SK-N-SH (cell line): Measurements from ENCODE around the gene MLXIP.

Experiments used
- FOSL2 ChIP-seq: IDR thresholded peaks from 2 replicates; pipeline ENCODE4 v1.4.0; 2012; ENCODE audit warnings: low read depth, mild to moderate bottlenecking, moderate library complexity, borderline replicate concordance
- GABPA ChIP-seq: IDR thresholded peaks from 2 replicates; pipeline ENCODE4 v1.4.0; 2012; ENCODE audit warnings: low read depth, mild to moderate bottlenecking
- JUND ChIP-seq: IDR thresholded peaks from 2 replicates; pipeline ENCODE4 v1.4.0; 2012
- POLR2AphosphoS5 ChIP-seq: IDR thresholded peaks from 2 replicates; pipeline ENCODE4 v1.6.1; 2012; ENCODE audit warnings: low read depth, low read length
- RAD21 ChIP-seq: IDR thresholded peaks from 2 replicates; pipeline ENCODE4 v1.6.1; 2012; ENCODE audit warnings: mild to moderate bottlenecking, low read length
- TAF1 ChIP-seq: IDR thresholded peaks from 2 replicates; pipeline ENCODE4 v1.6.1; 2012; ENCODE audit warnings: low read depth, mild to moderate bottlenecking, low read length, moderate library complexity, borderline replicate concordance
- TCF12 ChIP-seq: IDR thresholded peaks from 2 replicates; pipeline ENCODE4 v1.4.0; 2012
- TF ChIP-seq, protein P1 (sequence below): IDR thresholded peaks from 2 replicates; pipeline ENCODE4 v1.6.1; 2012; ENCODE audit warnings: mild to moderate bottlenecking, low read depth, low read length, moderate library complexity
- TF ChIP-seq, protein P2 (sequence below): fragments of 200-600 bp; sonication (generic); IDR thresholded peaks from 2 replicates; pipeline ENCODE4 v1.6.1; 2017; ENCODE audit warnings: antibody characterized with exemption, mild to moderate bottlenecking, moderate library complexity
- TF ChIP-seq, protein P3 (sequence below): IDR thresholded peaks from 2 replicates; pipeline ENCODE4 v1.4.0; 2012; ENCODE audit warnings: low read depth, borderline replicate concordance
- TF ChIP-seq, protein P4 (sequence below): fragments of 150-350 bp; IDR thresholded peaks from 2 replicates; pipeline ENCODE4 v1.6.1; 2017; ENCODE audit warnings: antibody characterized with exemption, low read length, low read depth, borderline replicate concordance
- TF ChIP-seq, protein P5 (sequence below): IDR thresholded peaks from 2 replicates; pipeline ENCODE4 v1.4.0; 2012; ENCODE audit warnings: low read depth

DNA sequence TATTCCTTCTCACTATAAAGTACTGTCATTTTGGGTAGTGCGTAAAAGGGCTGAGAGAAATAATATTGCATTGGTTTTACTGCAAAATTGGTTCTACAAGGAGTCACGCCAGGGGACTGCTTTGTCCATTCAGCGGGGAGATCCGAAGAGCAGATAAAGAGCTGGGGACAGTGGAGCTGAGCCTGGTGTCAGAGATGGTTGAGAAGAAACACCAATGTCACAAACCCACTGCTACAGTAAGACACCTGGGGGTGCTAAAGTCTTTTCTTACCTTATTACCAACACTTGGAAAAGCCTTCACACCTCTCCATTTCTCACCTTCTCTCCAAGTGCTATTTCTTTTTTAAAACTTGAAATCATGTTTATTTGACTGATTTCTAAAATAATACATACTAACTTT lies 81.3 kb downstream of the MLXIP start:
- TF ChIP-seq, protein P1, sequence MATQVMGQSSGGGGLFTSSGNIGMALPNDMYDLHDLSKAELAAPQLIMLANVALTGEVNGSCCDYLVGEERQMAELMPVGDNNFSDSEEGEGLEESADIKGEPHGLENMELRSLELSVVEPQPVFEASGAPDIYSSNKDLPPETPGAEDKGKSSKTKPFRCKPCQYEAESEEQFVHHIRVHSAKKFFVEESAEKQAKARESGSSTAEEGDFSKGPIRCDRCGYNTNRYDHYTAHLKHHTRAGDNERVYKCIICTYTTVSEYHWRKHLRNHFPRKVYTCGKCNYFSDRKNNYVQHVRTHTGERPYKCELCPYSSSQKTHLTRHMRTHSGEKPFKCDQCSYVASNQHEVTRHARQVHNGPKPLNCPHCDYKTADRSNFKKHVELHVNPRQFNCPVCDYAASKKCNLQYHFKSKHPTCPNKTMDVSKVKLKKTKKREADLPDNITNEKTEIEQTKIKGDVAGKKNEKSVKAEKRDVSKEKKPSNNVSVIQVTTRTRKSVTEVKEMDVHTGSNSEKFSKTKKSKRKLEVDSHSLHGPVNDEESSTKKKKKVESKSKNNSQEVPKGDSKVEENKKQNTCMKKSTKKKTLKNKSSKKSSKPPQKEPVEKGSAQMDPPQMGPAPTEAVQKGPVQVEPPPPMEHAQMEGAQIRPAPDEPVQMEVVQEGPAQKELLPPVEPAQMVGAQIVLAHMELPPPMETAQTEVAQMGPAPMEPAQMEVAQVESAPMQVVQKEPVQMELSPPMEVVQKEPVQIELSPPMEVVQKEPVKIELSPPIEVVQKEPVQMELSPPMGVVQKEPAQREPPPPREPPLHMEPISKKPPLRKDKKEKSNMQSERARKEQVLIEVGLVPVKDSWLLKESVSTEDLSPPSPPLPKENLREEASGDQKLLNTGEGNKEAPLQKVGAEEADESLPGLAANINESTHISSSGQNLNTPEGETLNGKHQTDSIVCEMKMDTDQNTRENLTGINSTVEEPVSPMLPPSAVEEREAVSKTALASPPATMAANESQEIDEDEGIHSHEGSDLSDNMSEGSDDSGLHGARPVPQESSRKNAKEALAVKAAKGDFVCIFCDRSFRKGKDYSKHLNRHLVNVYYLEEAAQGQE: no peak
- no peak for TF ChIP-seq POLR2AphosphoS5
- TF ChIP-seq, protein P2, sequence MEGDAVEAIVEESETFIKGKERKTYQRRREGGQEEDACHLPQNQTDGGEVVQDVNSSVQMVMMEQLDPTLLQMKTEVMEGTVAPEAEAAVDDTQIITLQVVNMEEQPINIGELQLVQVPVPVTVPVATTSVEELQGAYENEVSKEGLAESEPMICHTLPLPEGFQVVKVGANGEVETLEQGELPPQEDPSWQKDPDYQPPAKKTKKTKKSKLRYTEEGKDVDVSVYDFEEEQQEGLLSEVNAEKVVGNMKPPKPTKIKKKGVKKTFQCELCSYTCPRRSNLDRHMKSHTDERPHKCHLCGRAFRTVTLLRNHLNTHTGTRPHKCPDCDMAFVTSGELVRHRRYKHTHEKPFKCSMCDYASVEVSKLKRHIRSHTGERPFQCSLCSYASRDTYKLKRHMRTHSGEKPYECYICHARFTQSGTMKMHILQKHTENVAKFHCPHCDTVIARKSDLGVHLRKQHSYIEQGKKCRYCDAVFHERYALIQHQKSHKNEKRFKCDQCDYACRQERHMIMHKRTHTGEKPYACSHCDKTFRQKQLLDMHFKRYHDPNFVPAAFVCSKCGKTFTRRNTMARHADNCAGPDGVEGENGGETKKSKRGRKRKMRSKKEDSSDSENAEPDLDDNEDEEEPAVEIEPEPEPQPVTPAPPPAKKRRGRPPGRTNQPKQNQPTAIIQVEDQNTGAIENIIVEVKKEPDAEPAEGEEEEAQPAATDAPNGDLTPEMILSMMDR: no peak
- peak; percentile 49 for TF ChIP-seq RAD21
- TF ChIP-seq TAF1: no peak
- no peak for TF ChIP-seq JUND
- TF ChIP-seq, protein P3, sequence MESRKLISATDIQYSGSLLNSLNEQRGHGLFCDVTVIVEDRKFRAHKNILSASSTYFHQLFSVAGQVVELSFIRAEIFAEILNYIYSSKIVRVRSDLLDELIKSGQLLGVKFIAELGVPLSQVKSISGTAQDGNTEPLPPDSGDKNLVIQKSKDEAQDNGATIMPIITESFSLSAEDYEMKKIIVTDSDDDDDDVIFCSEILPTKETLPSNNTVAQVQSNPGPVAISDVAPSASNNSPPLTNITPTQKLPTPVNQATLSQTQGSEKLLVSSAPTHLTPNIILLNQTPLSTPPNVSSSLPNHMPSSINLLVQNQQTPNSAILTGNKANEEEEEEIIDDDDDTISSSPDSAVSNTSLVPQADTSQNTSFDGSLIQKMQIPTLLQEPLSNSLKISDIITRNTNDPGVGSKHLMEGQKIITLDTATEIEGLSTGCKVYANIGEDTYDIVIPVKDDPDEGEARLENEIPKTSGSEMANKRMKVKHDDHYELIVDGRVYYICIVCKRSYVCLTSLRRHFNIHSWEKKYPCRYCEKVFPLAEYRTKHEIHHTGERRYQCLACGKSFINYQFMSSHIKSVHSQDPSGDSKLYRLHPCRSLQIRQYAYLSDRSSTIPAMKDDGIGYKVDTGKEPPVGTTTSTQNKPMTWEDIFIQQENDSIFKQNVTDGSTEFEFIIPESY: no peak
- TF ChIP-seq GABPA: no peak
- no peak for TF ChIP-seq FOSL2
- TF ChIP-seq, protein P4, sequence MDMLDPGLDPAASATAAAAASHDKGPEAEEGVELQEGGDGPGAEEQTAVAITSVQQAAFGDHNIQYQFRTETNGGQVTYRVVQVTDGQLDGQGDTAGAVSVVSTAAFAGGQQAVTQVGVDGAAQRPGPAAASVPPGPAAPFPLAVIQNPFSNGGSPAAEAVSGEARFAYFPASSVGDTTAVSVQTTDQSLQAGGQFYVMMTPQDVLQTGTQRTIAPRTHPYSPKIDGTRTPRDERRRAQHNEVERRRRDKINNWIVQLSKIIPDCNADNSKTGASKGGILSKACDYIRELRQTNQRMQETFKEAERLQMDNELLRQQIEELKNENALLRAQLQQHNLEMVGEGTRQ: no peak
- TF ChIP-seq TCF12: no peak
- TF ChIP-seq, protein P5, sequence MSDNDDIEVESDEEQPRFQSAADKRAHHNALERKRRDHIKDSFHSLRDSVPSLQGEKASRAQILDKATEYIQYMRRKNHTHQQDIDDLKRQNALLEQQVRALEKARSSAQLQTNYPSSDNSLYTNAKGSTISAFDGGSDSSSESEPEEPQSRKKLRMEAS: no peak
